GM12891 (cell line): ENCODE results near the gene GTF3C4.

Experiments used
- PAX5 ChIP-seq: IDR thresholded peaks from 2 replicates; pipeline ENCODE4 v1.6.1; 2011; ENCODE audit warnings: low read length, moderate library complexity, mild to moderate bottlenecking; ENCODE audit not compliant: insufficient read depth, severe bottlenecking
- POLR2A ChIP-seq: IDR thresholded peaks from 2 replicates; pipeline ENCODE4 v1.6.1; 2011; ENCODE audit warnings: low read depth, low read length, control low read depth
- POLR2AphosphoS5 ChIP-seq: IDR thresholded peaks from 2 replicates; pipeline ENCODE4 v1.6.1; 2011; ENCODE audit warnings: low read depth, low read length, control low read depth
- POU2F2 ChIP-seq: IDR thresholded peaks from 2 replicates; pipeline ENCODE4 v1.6.1; 2011; ENCODE audit warnings: low read depth, mild to moderate bottlenecking, control low read depth, low read length, moderate library complexity
- SPI1 ChIP-seq: IDR thresholded peaks from 2 replicates; pipeline ENCODE4 v1.6.1; 2011; ENCODE audit warnings: low read depth, low read length, control low read depth
- TAF1 ChIP-seq: IDR thresholded peaks from 2 replicates; pipeline ENCODE4 v1.6.1; 2011; ENCODE audit warnings: low read depth, low read length, control low read depth

- TF ChIP-seq TAF1 (no peak), POLR2A (no peak), POLR2AphosphoS5 (no peak), PAX5 (no peak), SPI1 (no peak), POU2F2 (no peak)
Measured at GRCh38 chr9:132641216-132641615, 29.0 kb upstream of the GTF3C4 start.
